K562 (cell line): ENCODE data around the gene ARHGAP32. TPM values are rescaled to one million over a fixed set of nuclear protein-coding genes. Genes with fewer than 3 reads are reported as not detected.

ENCODE experiments used
- ATAC-seq: fragments of 200-7000 bp; cut with Tn5 transposase; 3 replicates; pipeline ENCODE4 v1.9.1; 2020; ENCODE audit warnings: moderate library complexity
- BruUV-seq: library from RNA; stranded (reverse); fragments of 400-500 nt; replicated peaks from 2 replicates; lab custom pipeline; 2021; lab: Mats Ljungman, UMichigan
- CTCF ChIA-PET: fragments of 300-600 bp; formaldehyde crosslinking; extraction: SDS; loops from one replicate; lab custom pipeline; 2021; ENCODE audit warnings: low intra/inter-chr PET ratio; lab: Yijun Ruan, JAX
- POLR2A ChIA-PET: fragments of 300-600, 350-650 bp; sonication (Branson Sonifier 250); formaldehyde crosslinking; extraction: SDS; loops from one replicate; lab custom pipeline; 2021; ENCODE audit warnings: antibody characterized with exemption, inconsistent platforms; lab: Yijun Ruan, JAX
- DNase-seq, 4 experiments: peaks; one replicate each; pipeline versions ENCODE4 v3.0.0 to v3.0.0-alpha.2; 2011 to 2018; ENCODE audit warnings: low spot score in 3 of 4, mixed read lengths in 3 of 4; ENCODE audit errors: extremely low read depth in 1 of 4
- FAIRE-seq: peaks from 2 replicates; lab custom pipeline; 2011; peaks lifted over from hg19 to GRCh38; lab: Jason Lieb, UNC
- H2AFZ ChIP-seq: 2 replicates; pipeline ENCODE4 v1.6.0; 2011; ENCODE audit warnings: low read depth, low read length, control low read depth, inconsistent platforms
- H3K27ac ChIP-seq: fragments of 200-600 bp; 3 replicates; pipeline ENCODE4 v1.8.0; 2011; ENCODE audit warnings: low read depth, mild to moderate bottlenecking, control low read depth, inconsistent platforms, low read length, moderate library complexity, mixed read lengths; ENCODE audit errors: extremely low read depth
- H3K27me3 ChIP-seq, 2 experiments: fragments of 300-600 bp in 1 of 2; 2 replicates in 1 of 2; 3 replicates in 1 of 2; pipeline versions ENCODE4 v1.6.0 to v1.8.0; 2011; ENCODE audit warnings: inconsistent platforms in 2 of 2, low read length in 2 of 2, mild to moderate bottlenecking in 1 of 2, mixed read lengths in 1 of 2, moderate library complexity in 1 of 2; ENCODE audit not compliant: control insufficient read depth in 2 of 2, insufficient read depth in 2 of 2
- H3K36me3 ChIP-seq: fragments of 300-600 bp; 3 replicates; pipeline ENCODE4 v1.8.0; 2011; ENCODE audit warnings: mild to moderate bottlenecking, low read length, inconsistent platforms; ENCODE audit not compliant: control insufficient read depth, insufficient read depth
- H3K4me1 ChIP-seq, 2 experiments: fragments of 200-600 bp in 1 of 2; replicated peaks in 1 of 2; 2 replicates in 1 of 2; 3 replicates in 1 of 2; pipeline versions ENCODE4 v1.5.1 to v1.8.0; 2011; ENCODE audit warnings: inconsistent platforms in 2 of 2, low read length in 2 of 2, mild to moderate bottlenecking in 1 of 2, mixed read lengths in 1 of 2, moderate library complexity in 1 of 2; ENCODE audit not compliant: control insufficient read depth in 2 of 2, insufficient read depth in 2 of 2
- H3K4me2 ChIP-seq: 2 replicates; pipeline ENCODE4 v1.6.1; 2011; ENCODE audit warnings: low read length, control low read depth, inconsistent platforms, mixed read lengths; ENCODE audit not compliant: insufficient read depth
- H3K4me3 ChIP-seq: fragments of 200-600 bp; sonication (generic), shearing (Covaris generic); 2 replicates; pipeline ENCODE4 v1.5.1; 2016; ENCODE audit warnings: control low read depth, inconsistent platforms
- H3K79me2 ChIP-seq: fragments of 200-600 bp; 3 replicates; pipeline ENCODE4 v1.8.0; 2011; ENCODE audit warnings: low read length, inconsistent platforms; ENCODE audit not compliant: control insufficient read depth, insufficient read depth
- H3K9ac ChIP-seq, 2 experiments: 2 replicates each; pipeline versions ENCODE4 v1.6.0 to v1.6.1; 2011; ENCODE audit warnings: low read depth in 2 of 2, low read length in 2 of 2, control low read depth in 1 of 2, inconsistent platforms in 1 of 2, mild to moderate bottlenecking in 1 of 2, mixed read lengths in 1 of 2; ENCODE audit not compliant: insufficient read depth in 1 of 2
- H3K9me1 ChIP-seq: one replicate; pipeline ENCODE4 v1.6.0; 2011; ENCODE audit warnings: inconsistent platforms, mild to moderate bottlenecking, low read length, moderate library complexity; ENCODE audit not compliant: control insufficient read depth, insufficient read depth
- H3K9me3 ChIP-seq: replicated peaks from 2 replicates; pipeline ENCODE4 v1.5.1; 2011; ENCODE audit warnings: low read depth, low read length, inconsistent platforms; ENCODE audit not compliant: control insufficient read depth, insufficient read depth
- H4K20me1 ChIP-seq: replicated peaks from 2 replicates; pipeline ENCODE4 v1.6.1; 2011; ENCODE audit warnings: low read length, inconsistent platforms, mixed read lengths; ENCODE audit not compliant: control insufficient read depth, insufficient read depth
- ARHGAP35 ChIP-seq: fragments of 450-650 bp; IDR thresholded peaks from 2 replicates; pipeline ENCODE4 v1.6.1; 2018; ENCODE audit not compliant: partially characterized antibody
- ILK ChIP-seq: fragments of 450-650 bp; IDR thresholded peaks from 2 replicates; pipeline ENCODE4 v1.6.1; 2016; ENCODE audit warnings: missing genetic modification characterization, low read depth, mild to moderate bottlenecking, missing compliant biosample characterization, moderate library complexity, borderline replicate concordance
- MEF2D ChIP-seq: conservative IDR thresholded peaks from 2 replicates; pipeline ENCODE4 v1.6.1; 2016; ENCODE audit warnings: low read depth, missing genetic modification characterization, missing compliant biosample characterization
- MLX ChIP-seq, 2 experiments: fragments of 450-650 bp in 1 of 2; sonication (generic) in 1 of 2; formaldehyde crosslinking; conservative IDR thresholded peaks; 2 replicates each; pipeline versions ENCODE4 v1.4.0 to v1.8.1; 2020 to 2022; ENCODE audit warnings: mild to moderate bottlenecking in 1 of 2, missing genetic modification reagents in 1 of 2
- NEUROD1 ChIP-seq: fragments of 150-350 bp; IDR thresholded peaks from 2 replicates; pipeline ENCODE4 v1.6.1; 2014; ENCODE audit warnings: borderline replicate concordance, low read length, low read depth; ENCODE audit not compliant: partially characterized antibody
- STAT6 ChIP-seq: sonication (generic); formaldehyde crosslinking; IDR thresholded peaks from 2 replicates; pipeline ENCODE4 v1.8.1; 2023; ENCODE audit warnings: mild to moderate bottlenecking, missing genetic modification reagents
- TCF15 ChIP-seq: fragments of 250-450 bp; sonication (Bioruptor Pico); IDR thresholded peaks from 2 replicates; pipeline ENCODE4 v1.8.0; 2022; ENCODE audit warnings: moderate library complexity, mild to moderate bottlenecking, inconsistent platforms
- WGBS: fragments of 100-300 bp; shearing (Covaris generic); methylation state at CpG from one replicate; pipeline ENCODE4 v1.1.6; 2016; ENCODE audit warnings: low coverage, mixed read lengths; ENCODE audit not compliant: insufficient coverage; ENCODE audit errors: missing lambda C conversion rate; 5-methylcytosine and 5-hydroxymethylcytosine counted together
- in situ Hi-C: fragments of 300-500 bp; cut with MboI; formaldehyde crosslinking; loops from 4 replicates; pipeline ENCODE4 v1.15.0; 2018; ENCODE audit warnings: inconsistent platforms, mixed read lengths
- intact Hi-C: fragments of 100-400 bp; cut with micrococcal nuclease; formaldehyde crosslinking; loops from 2 replicates; pipeline ENCODE4 v1.14.2; 2022
- polyA plus RNA-seq, 8 experiments: library from polyadenylated mRNA; depleted of rRNA in 4 of 8; stranded (reverse) in 5 of 8; unstranded in 3 of 8; fragments of >200 nt; fragmentation: Nextera tagmentation in 2 of 8; fragmentation: Illumina TruSeq in 1 of 8; extraction: Ambion mirVana in 2 of 8; extraction: Trizol in 1 of 8; gene quantifications; 2 replicates each; pipeline versions ENCODE4 v1.2.1 to v1.2.3, GENCODE V29; 2011 to 2014; ENCODE audit warnings: inconsistent platforms in 1 of 8, missing spikeins in 1 of 8
- total RNA-seq, 7 experiments: library from RNA; depleted of rRNA in 6 of 7; stranded (reverse); fragments of >200 nt in 6 of 7; fragmentation: Illumina TruSeq in 2 of 7; extraction: Trizol in 2 of 7; gene quantifications; 2 replicates each; pipeline versions ENCODE4 v1.2.1 to v1.2.3, GENCODE V29; 2011 to 2021; ENCODE audit warnings: low replicate concordance in 1 of 7

ARHGAP32 gene
- total and polyA plus RNA-seq, 9 of the 15 experiments (the other 6 are each of a cell fraction or from before 2014, with no cell fraction given) = 0.18 TPM; not detected in 8

GRCh38 chr11:128933481-128934178, 258.5 kb downstream of the ARHGAP32 start:
- ChIA-PET POLR2A (interaction anchor here (0.6 kb wide), 1 partner anchor 23 kb away, joined by 3 read pairs; no protein-coding TSS in a partner anchor), CTCF (no interaction called here)
- no peak overlapping the region for H3K27ac ChIP-seq
- no peaks in the 10 kb centered on the region for H3K36me3 ChIP-seq
- no peak overlapping the region for H2AFZ ChIP-seq
- no peak overlapping the region for H3K9ac ChIP-seq
- peaks cover 0 to 20% of the 10 kb centered on the region in 2 experiments; a peak in 3 of 5 replicates for H3K27me3 ChIP-seq
- FAIRE-seq = no peak
- no peaks in the 10 kb centered on the region for H3K4me1 ChIP-seq
- no peak for DNase-seq
- no TSS peak for BruUV-seq
- H3K79me2 ChIP-seq = no peaks in the 10 kb centered on the region
- ATAC-seq = no peak
- in situ Hi-C loops = no loop called here
- H3K4me2 ChIP-seq = no peak overlapping the region
- H3K9me1 ChIP-seq = no peaks in the 10 kb centered on the region
- no peak overlapping the region for H3K4me3 ChIP-seq
- TF ChIP-seq STAT6 (no peak), ARHGAP35 (no peak), MEF2D (tag) (no peak), NEUROD1 (no peak), MLX (CRISPR knock-in tag; conservative IDR thresholded peaks at IDR 0.05) (no peak), ILK (tag) (no peak), TCF15 (CRISPR knock-in tag) (no peak)
- TF ChIP-seq, all 486 proteins: peak for 0
- no peaks in the 10 kb centered on the region for H4K20me1 ChIP-seq
- 5% methylated on average over 7 of the region's 7 CpGs for WGBS
- intact Hi-C loops = no loop called here
- H3K9me3 ChIP-seq = no peaks in the 10 kb centered on the region
